Middle frontal gyrus (tissue), 1 donor: ENCODE results near the gene RAB3D.

Source experiments
- DNase-seq: peaks from one replicate; pipeline ENCODE4 v3.0.0-alpha.2; 2015; ENCODE audit warnings: low spot score; ENCODE audit errors: extremely low spot score

RAB3D gene

GRCh38 chr19:11296264-11296663, 43.2 kb downstream of the RAB3D start:
- no peak for DNase-seq

GRCh38 chr19:11295665-11296245, 43.7 kb downstream of the RAB3D start, which contains the start of gene TSPAN16:
Gene TSPAN16, plus strand, starts transcription at chr19:11296160. Its CDS starts 138 bp downstream, at chr19:11296298.
- no peak for DNase-seq

GRCh38 chr19:11295180-11295579, 44.3 kb downstream of the RAB3D start:
- DNase-seq: no peak

GRCh38 chr19:11293433-11294389, 45.7 kb downstream of the RAB3D start:
- peak; percentile 77 for DNase-seq

- no peak for DNase-seq
Observed at GRCh38 chr19:11291991-11292390, 47.5 kb downstream of the RAB3D start.

GRCh38 chr19:11291415-11291814, 48.0 kb downstream of the RAB3D start:
- no peak for DNase-seq

GRCh38 chr19:11290256-11290655, 49.2 kb downstream of the RAB3D start:
- DNase-seq: no peak

GRCh38 chr19:11288349-11288748, 51.1 kb downstream of the RAB3D start:
- no peak for DNase-seq

GRCh38 chr19:11286312-11286974, 53.0 kb downstream of the RAB3D start:
- no peak for DNase-seq

- DNase-seq: no peak
Observed at GRCh38 chr19:11284515-11284914, 54.9 kb downstream of the RAB3D start.

- DNase-seq: no peak
Observed at GRCh38 chr19:11281356-11282049, 58.0 kb downstream of the RAB3D start.

GRCh38 chr19:11279505-11280236, 59.8 kb downstream of the RAB3D start:
- no peak for DNase-seq

- no peak for DNase-seq
Observed at GRCh38 chr19:11278670-11279069, 60.8 kb downstream of the RAB3D start.

- DNase-seq: no peak
Observed at GRCh38 chr19:11274533-11275086, 64.8 kb downstream of the RAB3D start.

- DNase-seq: no peak
Observed at GRCh38 chr19:11273989-11274388, 65.5 kb downstream of the RAB3D start.

GRCh38 chr19:11273296-11273695, 66.2 kb downstream of the RAB3D start:
- no peak for DNase-seq
